ENCODE results near the gene AGBL4.

Gene AGBL4

DNA sequence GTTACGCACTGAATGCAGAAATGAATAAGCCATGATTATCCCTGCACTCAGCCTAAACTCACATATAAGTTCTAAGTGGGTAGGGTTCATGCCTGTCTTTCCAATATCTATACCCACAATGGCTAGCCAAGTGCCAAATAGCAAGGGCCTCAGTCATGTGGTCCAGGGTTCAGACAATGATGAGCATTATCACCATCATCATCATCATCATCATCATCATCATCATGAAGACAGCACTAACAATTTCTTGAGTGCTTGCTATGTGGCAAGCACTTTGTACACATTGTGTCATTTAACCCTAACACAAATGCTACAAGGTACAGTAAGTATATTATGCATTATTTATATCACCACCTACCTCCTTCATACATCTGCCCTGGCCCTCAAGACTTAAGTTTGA lies 500.0 kb downstream of the AGBL4 start:
- H3K36me3 ChIP-seq (ENCODE audit: insufficient read depth, low read length): no peaks in the 10 kb centered on the region

DNA sequence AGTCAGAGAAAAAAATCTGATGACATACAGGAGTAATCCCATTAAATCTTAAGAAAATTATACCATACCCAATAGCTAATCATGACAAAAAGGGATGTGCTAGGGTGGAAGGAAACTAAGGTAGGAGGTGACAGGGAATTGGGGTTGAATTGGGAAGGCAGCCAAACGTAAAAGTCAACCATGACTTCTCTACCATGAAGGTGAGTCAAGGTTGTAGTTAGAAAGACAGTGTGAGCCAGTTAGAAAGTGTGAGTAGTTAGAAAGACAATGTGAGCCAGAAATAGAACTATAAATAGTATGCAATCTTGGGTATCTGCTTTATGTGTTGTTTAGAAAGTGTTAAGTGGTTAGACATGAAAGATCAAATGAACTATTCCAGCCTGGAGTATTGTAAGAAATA lies 556.8 kb downstream of the AGBL4 start:
- Histone ChIP-seq H4K20me1 (ENCODE audit: insufficient read depth, low read length) (no peaks in the 10 kb centered on the region), H3K9ac (ENCODE audit: low read depth, low read length) (no peak overlapping the region), H3K27ac (ENCODE audit: low read length) (no peak overlapping the region), H3K4me2 (ENCODE audit: insufficient read depth, low read length) (no peak overlapping the region), H3K79me2 (ENCODE audit: insufficient read depth, low read length) (no peaks in the 10 kb centered on the region), H3K9me3 (ENCODE audit: insufficient read depth, low read length, severe bottlenecking) (no peaks in the 10 kb centered on the region), H3K36me3 (ENCODE audit: insufficient read depth, low read length) (no peaks in the 10 kb centered on the region), H3K4me3 (ENCODE audit: low read depth in 1 of 2, low read length in 2 of 2) (no peak overlapping the region), H3K4me1 (ENCODE audit: insufficient read depth, low read length) (no peaks in the 10 kb centered on the region), H3K27me3 (ENCODE audit: insufficient read depth, low read length, poor library complexity) (no peaks in the 10 kb centered on the region), H2AFZ (ENCODE audit: low read depth, low read length) (no peak overlapping the region)
- TF ChIP-seq EZH2 (IDR thresholded peaks at IDR 0.05; ENCODE audit: borderline replicate concordance, low read depth, low read length, severe bottlenecking): no peak
- TF ChIP-seq, protein P1, sequence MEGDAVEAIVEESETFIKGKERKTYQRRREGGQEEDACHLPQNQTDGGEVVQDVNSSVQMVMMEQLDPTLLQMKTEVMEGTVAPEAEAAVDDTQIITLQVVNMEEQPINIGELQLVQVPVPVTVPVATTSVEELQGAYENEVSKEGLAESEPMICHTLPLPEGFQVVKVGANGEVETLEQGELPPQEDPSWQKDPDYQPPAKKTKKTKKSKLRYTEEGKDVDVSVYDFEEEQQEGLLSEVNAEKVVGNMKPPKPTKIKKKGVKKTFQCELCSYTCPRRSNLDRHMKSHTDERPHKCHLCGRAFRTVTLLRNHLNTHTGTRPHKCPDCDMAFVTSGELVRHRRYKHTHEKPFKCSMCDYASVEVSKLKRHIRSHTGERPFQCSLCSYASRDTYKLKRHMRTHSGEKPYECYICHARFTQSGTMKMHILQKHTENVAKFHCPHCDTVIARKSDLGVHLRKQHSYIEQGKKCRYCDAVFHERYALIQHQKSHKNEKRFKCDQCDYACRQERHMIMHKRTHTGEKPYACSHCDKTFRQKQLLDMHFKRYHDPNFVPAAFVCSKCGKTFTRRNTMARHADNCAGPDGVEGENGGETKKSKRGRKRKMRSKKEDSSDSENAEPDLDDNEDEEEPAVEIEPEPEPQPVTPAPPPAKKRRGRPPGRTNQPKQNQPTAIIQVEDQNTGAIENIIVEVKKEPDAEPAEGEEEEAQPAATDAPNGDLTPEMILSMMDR (IDR thresholded peaks at IDR 0.05; ENCODE audit: borderline replicate concordance, extremely low read depth, low read length, poor library complexity, severe bottlenecking): no peak
- DNase-seq (no peak), ATAC-seq (ENCODE audit: insufficient read depth, low read depth) (no peak)

More for the DNA sequence above, 500.0 kb downstream of the AGBL4 start:
- no peaks in the 10 kb centered on the region for H3K4me1 ChIP-seq (ENCODE audit: insufficient read depth, low read length)
- no peaks in the 10 kb centered on the region for H3K79me2 ChIP-seq (ENCODE audit: insufficient read depth, low read length)
- H3K9ac ChIP-seq (ENCODE audit: low read depth, low read length): no peak overlapping the region
- TF ChIP-seq, protein P1 (IDR thresholded peaks at IDR 0.05; ENCODE audit: borderline replicate concordance, extremely low read depth, low read length, poor library complexity, severe bottlenecking): no peak
- no peak for TF ChIP-seq EZH2 (IDR thresholded peaks at IDR 0.05; ENCODE audit: borderline replicate concordance, low read depth, low read length, severe bottlenecking)
- no peak for DNase-seq
- H3K27ac ChIP-seq (ENCODE audit: low read length): no peak overlapping the region
- no peaks in the 10 kb centered on the region for H4K20me1 ChIP-seq (ENCODE audit: insufficient read depth, low read length)
- no peak overlapping the region for H3K4me2 ChIP-seq (ENCODE audit: insufficient read depth, low read length)
- no peak overlapping the region for H3K4me3 ChIP-seq (ENCODE audit: low read depth in 1 of 2, low read length in 2 of 2)
- no peaks in the 10 kb centered on the region for H3K9me3 ChIP-seq (ENCODE audit: insufficient read depth, low read length, severe bottlenecking)
- no peak for ATAC-seq (ENCODE audit: insufficient read depth, low read depth)
- no peak overlapping the region for H2AFZ ChIP-seq (ENCODE audit: low read depth, low read length)
- H3K27me3 ChIP-seq (ENCODE audit: insufficient read depth, low read length, poor library complexity): no peaks in the 10 kb centered on the region

DNA sequence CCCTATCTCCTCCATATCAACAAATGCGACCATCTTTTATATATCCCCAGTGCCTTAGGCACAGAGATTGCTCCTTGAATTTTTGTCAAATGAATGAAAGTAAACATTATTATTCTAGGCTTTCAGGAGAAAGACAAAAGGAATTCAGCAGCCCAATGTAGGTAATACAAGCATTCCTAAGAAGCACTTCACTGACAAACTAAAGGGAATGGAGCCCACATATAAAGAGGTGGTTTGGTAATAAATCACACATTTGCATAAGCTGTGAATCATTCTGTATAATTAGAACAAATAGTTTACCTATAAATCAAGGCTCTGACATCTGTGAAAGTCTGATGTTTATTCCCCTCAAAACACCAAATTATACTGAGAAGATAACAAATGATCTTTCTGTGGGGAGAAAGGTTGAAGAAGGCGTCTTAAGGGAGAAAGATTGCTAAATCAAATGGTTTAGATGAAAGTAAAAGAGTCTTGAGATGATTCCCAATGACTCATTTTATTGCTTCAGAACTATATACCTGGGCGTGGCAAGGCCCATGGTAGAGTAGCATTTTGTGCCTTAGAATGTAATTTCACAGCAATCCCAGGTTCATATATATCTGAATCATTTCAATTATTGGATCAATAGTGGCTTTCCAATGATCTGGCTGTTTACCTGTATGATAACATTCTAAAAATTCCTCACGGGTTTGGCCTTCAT lies 558.1 kb downstream of the AGBL4 start:
- DNase-seq (no peak), ATAC-seq (ENCODE audit: insufficient read depth, low read depth) (no peak)
- H3K27ac ChIP-seq (ENCODE audit: low read length): no peak overlapping the region
- no peak overlapping the region for H3K4me2 ChIP-seq (ENCODE audit: insufficient read depth, low read length)
- TF ChIP-seq EZH2 (IDR thresholded peaks at IDR 0.05; ENCODE audit: borderline replicate concordance, low read depth, low read length, severe bottlenecking): no peak
- TF ChIP-seq, protein P1 (IDR thresholded peaks at IDR 0.05; ENCODE audit: borderline replicate concordance, extremely low read depth, low read length, poor library complexity, severe bottlenecking): no peak
- no peaks in the 10 kb centered on the region for H3K79me2 ChIP-seq (ENCODE audit: insufficient read depth, low read length)
- no peaks in the 10 kb centered on the region for H3K27me3 ChIP-seq (ENCODE audit: insufficient read depth, low read length, poor library complexity)
- H3K9me3 ChIP-seq (ENCODE audit: insufficient read depth, low read length, severe bottlenecking): no peaks in the 10 kb centered on the region
- no peak overlapping the region for H3K4me3 ChIP-seq (ENCODE audit: low read depth in 1 of 2, low read length in 2 of 2)
- no peaks in the 10 kb centered on the region for H3K4me1 ChIP-seq (ENCODE audit: insufficient read depth, low read length)
- no peak overlapping the region for H2AFZ ChIP-seq (ENCODE audit: low read depth, low read length)
- H3K36me3 ChIP-seq (ENCODE audit: insufficient read depth, low read length): no peaks in the 10 kb centered on the region
- no peak overlapping the region for H3K9ac ChIP-seq (ENCODE audit: low read depth, low read length)
- no peaks in the 10 kb centered on the region for H4K20me1 ChIP-seq (ENCODE audit: insufficient read depth, low read length)
